SK-N-SH treated with all-trans-retinoic acid at 6 μM for 48 hours (cell line): ENCODE results near the gene SDC1.

Experiments
- ARNTL ChIP-seq: fragments of 450-650 bp; formaldehyde crosslinking; IDR thresholded peaks from 2 replicates; pipeline ENCODE4 v1.5.0; 2020; ENCODE audit warnings: low read depth, mild to moderate bottlenecking, moderate library complexity, borderline replicate concordance
- CSRNP3 ChIP-seq: fragments of 250-450 bp; sonication (Bioruptor Pico); IDR thresholded peaks from 2 replicates; pipeline ENCODE4 v1.5.1; 2021; ENCODE audit warnings: mild to moderate bottlenecking, moderate library complexity
- GLIS3 ChIP-seq: fragments of 250-450 bp; sonication (Bioruptor Pico); IDR thresholded peaks from 2 replicates; pipeline ENCODE4 v1.5.0; 2020; ENCODE audit warnings: mild to moderate bottlenecking, moderate library complexity
- OSR1 ChIP-seq: fragments of 250-450 bp; sonication (Bioruptor Pico); IDR thresholded peaks from 2 replicates; pipeline ENCODE4 v1.8.0; 2022; ENCODE audit warnings: moderate library complexity, mild to moderate bottlenecking, inconsistent platforms
- PATZ1 ChIP-seq: fragments of 250-450 bp; sonication (Bioruptor Pico); IDR thresholded peaks from 2 replicates; pipeline ENCODE4 v1.8.0; 2020; ENCODE audit warnings: mild to moderate bottlenecking, moderate library complexity, borderline replicate concordance
- PPARA ChIP-seq: fragments of 250-450 bp; sonication (Bioruptor Pico); IDR thresholded peaks from 2 replicates; pipeline ENCODE4 v1.5.0; 2020; ENCODE audit warnings: mild to moderate bottlenecking, borderline replicate concordance
- RARB ChIP-seq: fragments of 250-450 bp; sonication (Bioruptor Pico); IDR thresholded peaks from 2 replicates; pipeline ENCODE4 v1.8.0; 2021; ENCODE audit warnings: mild to moderate bottlenecking, moderate library complexity
- TCF4 ChIP-seq: fragments of 250-450 bp; sonication (Bioruptor Pico); IDR thresholded peaks from 2 replicates; pipeline ENCODE4 v1.8.0; 2021; ENCODE audit warnings: mild to moderate bottlenecking, moderate library complexity, borderline replicate concordance
- ZFP30 ChIP-seq: fragments of 450-650 bp; formaldehyde crosslinking; IDR thresholded peaks from 2 replicates; pipeline ENCODE4 v1.5.0; 2022; ENCODE audit warnings: mild to moderate bottlenecking, moderate library complexity
- ZNF70 ChIP-seq: fragments of 450-650 bp; formaldehyde crosslinking; IDR thresholded peaks from 2 replicates; pipeline ENCODE4 v1.5.0; 2020; ENCODE audit warnings: mild to moderate bottlenecking, moderate library complexity
- TF ChIP-seq, protein P1 (sequence below): fragments of 250-450 bp; sonication (Bioruptor Pico); IDR thresholded peaks from 2 replicates; pipeline ENCODE4 v1.5.0; 2020; ENCODE audit warnings: mild to moderate bottlenecking, moderate library complexity

- TF ChIP-seq ARNTL (CRISPR knock-in tag) (no peak), ZFP30 (CRISPR knock-in tag) (no peak), GLIS3 (CRISPR knock-in tag) (no peak), CSRNP3 (CRISPR knock-in tag) (no peak), OSR1 (CRISPR knock-in tag) (no peak), TCF4 (no peak), ZNF70 (CRISPR knock-in tag) (no peak), RARB (CRISPR knock-in tag) (no peak), PPARA (CRISPR knock-in tag) (no peak), PATZ1 (CRISPR knock-in tag) (no peak)
- TF ChIP-seq, protein P1, sequence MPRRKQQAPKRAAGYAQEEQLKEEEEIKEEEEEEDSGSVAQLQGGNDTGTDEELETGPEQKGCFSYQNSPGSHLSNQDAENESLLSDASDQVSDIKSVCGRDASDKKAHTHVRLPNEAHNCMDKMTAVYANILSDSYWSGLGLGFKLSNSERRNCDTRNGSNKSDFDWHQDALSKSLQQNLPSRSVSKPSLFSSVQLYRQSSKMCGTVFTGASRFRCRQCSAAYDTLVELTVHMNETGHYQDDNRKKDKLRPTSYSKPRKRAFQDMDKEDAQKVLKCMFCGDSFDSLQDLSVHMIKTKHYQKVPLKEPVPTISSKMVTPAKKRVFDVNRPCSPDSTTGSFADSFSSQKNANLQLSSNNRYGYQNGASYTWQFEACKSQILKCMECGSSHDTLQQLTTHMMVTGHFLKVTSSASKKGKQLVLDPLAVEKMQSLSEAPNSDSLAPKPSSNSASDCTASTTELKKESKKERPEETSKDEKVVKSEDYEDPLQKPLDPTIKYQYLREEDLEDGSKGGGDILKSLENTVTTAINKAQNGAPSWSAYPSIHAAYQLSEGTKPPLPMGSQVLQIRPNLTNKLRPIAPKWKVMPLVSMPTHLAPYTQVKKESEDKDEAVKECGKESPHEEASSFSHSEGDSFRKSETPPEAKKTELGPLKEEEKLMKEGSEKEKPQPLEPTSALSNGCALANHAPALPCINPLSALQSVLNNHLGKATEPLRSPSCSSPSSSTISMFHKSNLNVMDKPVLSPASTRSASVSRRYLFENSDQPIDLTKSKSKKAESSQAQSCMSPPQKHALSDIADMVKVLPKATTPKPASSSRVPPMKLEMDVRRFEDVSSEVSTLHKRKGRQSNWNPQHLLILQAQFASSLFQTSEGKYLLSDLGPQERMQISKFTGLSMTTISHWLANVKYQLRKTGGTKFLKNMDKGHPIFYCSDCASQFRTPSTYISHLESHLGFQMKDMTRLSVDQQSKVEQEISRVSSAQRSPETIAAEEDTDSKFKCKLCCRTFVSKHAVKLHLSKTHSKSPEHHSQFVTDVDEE (CRISPR knock-in tag), result no peak
Observed at GRCh38 chr2:20249170-20249569, 24.2 kb upstream of the SDC1 start.
